PC-3 (cell line): ENCODE results near the gene SLC45A2.

Source experiments
- CTCF ChIP-seq: fragments of 300-600 bp; sonication (generic); conservative IDR thresholded peaks from 2 replicates; pipeline ENCODE4 v1.5.1; 2017; ENCODE audit warnings: antibody characterized with exemption, low read depth, mild to moderate bottlenecking, low read length
- EZH2 ChIP-seq: fragments of 300-600 bp; sonication (generic); IDR thresholded peaks from one replicate; pipeline ENCODE4 v1.6.1; 2017; ENCODE audit warnings: antibody characterized with exemption, mild to moderate bottlenecking, low read length; ENCODE audit not compliant: unreplicated experiment
- EZH2phosphoT487 ChIP-seq: fragments of 300-600 bp; sonication (generic); IDR thresholded peaks from 2 replicates; pipeline ENCODE4 v1.6.1; 2018; ENCODE audit warnings: mild to moderate bottlenecking, antibody characterized with exemption, low read length, borderline replicate concordance

- TF ChIP-seq CTCF: no peak
- TF ChIP-seq EZH2phosphoT487: no peak
- TF ChIP-seq EZH2: no peak
These were observed 16.8 kb upstream of the SLC45A2 start for GRCh38 chr5:34001241-34001841.
